ENCODE data around the gene ERGIC1.
"Not testable (repeated sequence)": the region's sequence is repeated elsewhere in the genome, so short reads cannot be mapped to it uniquely, and the experiment has no call there.

Gene ERGIC1

GRCh38 chr5:172833686-172834414 lies at the start of gene ERGIC1:
TSS of gene ERGIC1 (plus strand) at chr5:172834251. CDS start at chr5:172834414, 163 bp downstream.
- DNase-seq: peak; percentile 86

- no peak for DNase-seq
These were observed 48.5 kb upstream of the ERGIC1 start for GRCh38 chr5:172785429-172786088.

- no peak for DNase-seq
These were observed 47.2 kb upstream of the ERGIC1 start for GRCh38 chr5:172786736-172787462.

GRCh38 chr5:172787538-172787937 lies 46.5 kb upstream of the ERGIC1 start:
- DNase-seq: not testable (repeated sequence)

GRCh38 chr5:172788771-172789686 lies 45.0 kb upstream of the ERGIC1 start:
- DNase-seq: no peak

- DNase-seq: no peak
These were observed 44.2 kb upstream of the ERGIC1 start for GRCh38 chr5:172789687-172790495.

GRCh38 chr5:172790496-172790889 lies 43.6 kb upstream of the ERGIC1 start:
- no peak for DNase-seq

GRCh38 chr5:172791286-172791685 lies 42.8 kb upstream of the ERGIC1 start:
- no peak for DNase-seq

GRCh38 chr5:172791726-172792445 lies 42.2 kb upstream of the ERGIC1 start:
- DNase-seq: no peak

GRCh38 chr5:172792701-172793570 lies 41.1 kb upstream of the ERGIC1 start:
- DNase-seq: no peak

GRCh38 chr5:172793577-172794488 lies 40.2 kb upstream of the ERGIC1 start:
- DNase-seq: no peak

GRCh38 chr5:172795318-172795977 lies 38.6 kb upstream of the ERGIC1 start:
- DNase-seq: peak; percentile 99

- DNase-seq: no peak
These were observed 37.7 kb upstream of the ERGIC1 start for GRCh38 chr5:172796306-172796705.

GRCh38 chr5:172797771-172798191 lies 36.3 kb upstream of the ERGIC1 start:
- DNase-seq: no peak

- no peak for DNase-seq
These were observed 35.4 kb upstream of the ERGIC1 start for GRCh38 chr5:172798422-172799215.

GRCh38 chr5:172799416-172799815 lies 34.6 kb upstream of the ERGIC1 start:
- DNase-seq: no peak

GRCh38 chr5:172800088-172800551 lies 33.9 kb upstream of the ERGIC1 start:
- no peak for DNase-seq
